Transverse colon (tissue), 4 donors: ENCODE measurements around the gene CRYBA4. TPM values are rescaled to one million over a fixed set of nuclear protein-coding genes. Genes with fewer than 3 reads are reported as not detected.
"Not testable (repeated sequence)": the region's sequence is repeated elsewhere in the genome, so short reads cannot be mapped to it uniquely, and the experiment has no call there.

Source experiments
- DNase-seq: peaks from one replicate; pipeline ENCODE4 v3.0.0-alpha.2; 2019
- H3K27ac ChIP-seq, 4 donors: fragments of 200-600 bp; sonication (generic); 2 replicates each; pipeline ENCODE4 v1.5.1; 2016 to 2018; ENCODE audit warnings: inconsistent platforms in 4 of 4
- H3K27me3 ChIP-seq: fragments of 200-600 bp; sonication (generic); 2 replicates; pipeline ENCODE4 v1.5.1; 2017; ENCODE audit warnings: inconsistent platforms
- H3K36me3 ChIP-seq, 4 donors: fragments of 200-600 bp; sonication (generic); 2 replicates each; pipeline ENCODE4 v1.5.1; 2017 to 2019; ENCODE audit warnings: inconsistent platforms in 4 of 4
- H3K4me1 ChIP-seq, 4 donors: fragments of 200-600 bp; sonication (generic); 2 replicates each; pipeline ENCODE4 v1.5.1; 2017 to 2020; ENCODE audit warnings: inconsistent platforms in 4 of 4
- H3K4me3 ChIP-seq, 4 donors: fragments of 200-600 bp; sonication (generic); 1 replicate in 1 of 4; 2 replicates in 3 of 4; pipeline versions ENCODE4 v1.5.1 to v1.6.1; 2017 to 2019; ENCODE audit warnings: inconsistent platforms in 4 of 4
- H3K9me3 ChIP-seq, 2 donors: fragments of 200-600 bp; sonication (generic); 2 replicates each; pipeline ENCODE4 v1.5.1; 2017 to 2019; ENCODE audit warnings: inconsistent platforms in 2 of 2
- CTCF ChIP-seq, 5 experiments: fragments of 200-600 bp in 3 of 5; fragments of 450-650 bp in 2 of 5; sonication (generic) in 3 of 5; IDR thresholded peaks; 1 replicate in 2 of 5; 2 replicates in 3 of 5; pipeline ENCODE4 v1.5.1; 2016 to 2017; ENCODE audit warnings: antibody characterized with exemption in 5 of 5, inconsistent platforms in 3 of 5, mild to moderate bottlenecking in 2 of 5, moderate library complexity in 1 of 5
- EP300 ChIP-seq: sonication (generic); formaldehyde crosslinking; IDR thresholded peaks from one replicate; pipeline ENCODE4 v1.6.1; 2017; ENCODE audit warnings: antibody characterized with exemption, low read depth
- POLR2A ChIP-seq: fragments of 450-650 bp; IDR thresholded peaks from one replicate; pipeline ENCODE4 v1.6.1; 2016; ENCODE audit warnings: antibody characterized with exemption, mild to moderate bottlenecking, moderate library complexity
- POLR2AphosphoS5 ChIP-seq, 3 donors: sonication (generic); formaldehyde crosslinking; IDR thresholded peaks; one replicate each; pipeline ENCODE4 v1.6.1; 2016; ENCODE audit warnings: antibody characterized with exemption in 3 of 3
- WGBS, 2 donors: methylation state at CpG; one replicate each; pipeline ENCODE4 v1.1.5; 2018; ENCODE audit warnings: low coverage in 1 of 2; 5-methylcytosine and 5-hydroxymethylcytosine counted together
- in situ Hi-C, 4 donors: fragments of 200-750 bp; cut with MboI; loops; one replicate each; pipeline versions ENCODE4 v1.15.0 to v1.15.1; 2017; ENCODE audit warnings: low sequenced_read_pairs in 3 of 4, low pct_ligation_motif_present in 1 of 4, low pct_unique_long_range_greater_than_20kb in 1 of 4
- intact Hi-C: fragments of 100-400 bp; cut with DNase I; formaldehyde crosslinking; loops from one replicate; pipeline ENCODE4 v1.15.1; 2023; ENCODE audit warnings: low total_unique reads
- total RNA-seq, 4 donors: library from RNA; depleted of rRNA; stranded (reverse); fragments of >200 nt; gene quantifications; one replicate each; pipeline ENCODE4 v1.1.0, GENCODE V29; 2016

Gene CRYBA4
- total RNA-seq, 4 donors from 2014 or later, result not detected

- in situ Hi-C loops (no loop called here), intact Hi-C loops (no loop called here)
- peak; percentile 75 for DNase-seq
- 61% methylated on average over 12 of the region's 12 CpGs; no CpG with 5 or more reads in 1 of the 2 donors for WGBS, 2 donors
- TF ChIP-seq CTCF (IDR thresholded peaks at IDR 0.05) (no peak), POLR2AphosphoS5 (IDR thresholded peaks at IDR 0.05) (peak in 1 of 3 donors; percentile 45)
- H3K4me3 ChIP-seq, result no peak overlapping the region
- no peaks in the 10 kb centered on the region for H3K4me1 ChIP-seq
- no peaks in the 10 kb centered on the region for H3K9me3 ChIP-seq
- H3K27me3 ChIP-seq, result peaks cover 4% of the 10 kb centered on the region
- no peaks in the 10 kb centered on the region for H3K36me3 ChIP-seq
- H3K27ac ChIP-seq, result peak overlapping the region; percentile 5 to 61 (median 22)
Observed at GRCh38 chr22:26610072-26610958, 11.4 kb upstream of the CRYBA4 start.

GRCh38 chr22:26610996-26611395, 10.8 kb upstream of the CRYBA4 start:
- Histone ChIP-seq H3K4me1 (no peaks in the 10 kb centered on the region), H3K27me3 (peaks cover 4% of the 10 kb centered on the region), H3K4me3 (no peak overlapping the region), H3K36me3 (no peaks in the 10 kb centered on the region), H3K9me3 (no peaks in the 10 kb centered on the region), H3K27ac (peak overlapping the region in 1 of 4 donors; percentile 61)
- 33 to 35% methylated on average over 1 to 2 of the region's 2 CpGs for WGBS, 2 donors
- TF ChIP-seq CTCF (IDR thresholded peaks at IDR 0.05) (no peak), EP300 (no peak), POLR2A (no peak), POLR2AphosphoS5 (IDR thresholded peaks at IDR 0.05) (no peak)
- intact Hi-C loops, result no loop called here
- no peak for DNase-seq
- in situ Hi-C loops, result no loop called here

- WGBS, 2 donors, result 89 to 91% methylated on average over 3 to 4 of the region's 4 CpGs
- intact Hi-C loops, result no loop called here
- Histone ChIP-seq H3K4me3 (no peak overlapping the region), H3K27me3 (peaks cover 4% of the 10 kb centered on the region), H3K4me1 (no peaks in the 10 kb centered on the region), H3K27ac (no peak overlapping the region), H3K9me3 (no peaks in the 10 kb centered on the region), H3K36me3 (no peaks in the 10 kb centered on the region)
- in situ Hi-C loops, result no loop called here
- no peak for DNase-seq
- TF ChIP-seq CTCF (IDR thresholded peaks at IDR 0.05) (no peak), EP300 (no peak), POLR2AphosphoS5 (IDR thresholded peaks at IDR 0.05) (no peak), POLR2A (no peak)
Observed at GRCh38 chr22:26612652-26613051, 9.1 kb upstream of the CRYBA4 start.

DNA sequence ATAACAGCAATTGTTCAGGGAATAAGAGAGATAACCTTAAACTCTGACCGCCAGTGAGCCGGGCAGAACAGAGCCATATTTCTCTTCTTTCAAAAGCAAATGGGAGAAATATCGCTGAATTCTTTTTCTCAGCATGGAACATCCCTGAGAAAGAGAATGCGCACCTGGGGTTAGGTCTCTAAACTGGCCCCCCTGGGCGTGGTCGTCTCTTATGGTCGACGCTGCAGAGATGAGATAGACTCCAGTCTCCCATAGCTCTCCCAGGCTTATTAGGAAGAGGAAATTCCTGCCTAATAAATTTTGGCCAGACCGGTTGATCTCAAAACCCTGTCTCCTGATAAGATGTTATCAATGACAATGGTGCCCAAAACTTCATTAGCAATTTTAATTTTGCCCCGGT, 8.0 kb upstream of the CRYBA4 start:
- H3K36me3 ChIP-seq, H3K27me3 ChIP-seq, H3K4me3 ChIP-seq, H3K27ac ChIP-seq, DNase-seq, H3K9me3 ChIP-seq, H3K4me1 ChIP-seq, in situ Hi-C loops, intact Hi-C loops: not testable (repeated sequence)
- 42 to 50% methylated on average over 6 to 10 of the region's 10 CpGs for WGBS, 2 donors
